PFSK-1 (cell line): ENCODE measurements around the gene KIFAP3.

Source experiments
- FOXP2 ChIP-seq: optimal IDR thresholded peaks from 2 replicates; pipeline ENCODE3; 2011; ENCODE audit warnings: borderline replicate concordance, control low read depth, inconsistent platforms; ENCODE audit not compliant: insufficient read depth; ENCODE audit errors: extremely low read length, extremely low read depth
- POLR2AphosphoS5 ChIP-seq: IDR thresholded peaks from 2 replicates; pipeline ENCODE4 v1.6.1; 2012; ENCODE audit warnings: low read depth, mild to moderate bottlenecking, control low read depth, low read length, moderate library complexity
- SIN3A ChIP-seq: IDR thresholded peaks from 2 replicates; pipeline ENCODE4 v1.6.1; 2012; ENCODE audit warnings: mild to moderate bottlenecking, low read length, moderate library complexity, borderline replicate concordance; ENCODE audit not compliant: insufficient read depth
- TAF1 ChIP-seq: IDR thresholded peaks from 2 replicates; pipeline ENCODE4 v1.6.1; 2012; ENCODE audit warnings: low read length, control low read depth, borderline replicate concordance; ENCODE audit not compliant: insufficient read depth
- TF ChIP-seq, protein P1 (sequence below), 2 experiments: IDR thresholded peaks; 2 replicates each; pipeline versions ENCODE4 v1.6.1 to v1.8.0; 2011 to 2012; ENCODE audit warnings: low read depth in 2 of 2, low read length in 2 of 2, control low read depth in 1 of 2, inconsistent platforms in 1 of 2, mild to moderate bottlenecking in 1 of 2, moderate library complexity in 1 of 2; ENCODE audit not compliant: insufficient read depth in 1 of 2

The KIFAP3 gene

DNA sequence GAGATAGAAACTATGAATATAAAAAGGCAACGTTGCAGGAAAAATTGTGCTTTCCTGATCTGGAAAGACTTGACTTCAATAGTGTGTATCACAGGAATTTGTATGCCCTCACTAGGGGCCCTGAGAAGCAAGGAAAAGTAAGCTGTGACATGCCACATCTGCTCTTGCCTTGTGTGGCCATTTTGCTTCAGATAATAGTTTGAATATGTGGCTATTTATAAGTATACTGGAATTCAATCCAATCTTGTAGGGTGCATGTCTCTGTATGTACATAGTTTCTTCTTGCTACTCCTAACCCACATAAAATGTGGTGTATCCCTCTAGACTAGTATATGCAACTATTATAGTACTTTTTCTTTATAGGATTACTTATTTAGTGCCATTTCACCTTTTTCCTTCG is 149.7 kb downstream of the KIFAP3 start:
- no peak for TF ChIP-seq SIN3A
- TF ChIP-seq TAF1, result no peak
- TF ChIP-seq, protein P1, sequence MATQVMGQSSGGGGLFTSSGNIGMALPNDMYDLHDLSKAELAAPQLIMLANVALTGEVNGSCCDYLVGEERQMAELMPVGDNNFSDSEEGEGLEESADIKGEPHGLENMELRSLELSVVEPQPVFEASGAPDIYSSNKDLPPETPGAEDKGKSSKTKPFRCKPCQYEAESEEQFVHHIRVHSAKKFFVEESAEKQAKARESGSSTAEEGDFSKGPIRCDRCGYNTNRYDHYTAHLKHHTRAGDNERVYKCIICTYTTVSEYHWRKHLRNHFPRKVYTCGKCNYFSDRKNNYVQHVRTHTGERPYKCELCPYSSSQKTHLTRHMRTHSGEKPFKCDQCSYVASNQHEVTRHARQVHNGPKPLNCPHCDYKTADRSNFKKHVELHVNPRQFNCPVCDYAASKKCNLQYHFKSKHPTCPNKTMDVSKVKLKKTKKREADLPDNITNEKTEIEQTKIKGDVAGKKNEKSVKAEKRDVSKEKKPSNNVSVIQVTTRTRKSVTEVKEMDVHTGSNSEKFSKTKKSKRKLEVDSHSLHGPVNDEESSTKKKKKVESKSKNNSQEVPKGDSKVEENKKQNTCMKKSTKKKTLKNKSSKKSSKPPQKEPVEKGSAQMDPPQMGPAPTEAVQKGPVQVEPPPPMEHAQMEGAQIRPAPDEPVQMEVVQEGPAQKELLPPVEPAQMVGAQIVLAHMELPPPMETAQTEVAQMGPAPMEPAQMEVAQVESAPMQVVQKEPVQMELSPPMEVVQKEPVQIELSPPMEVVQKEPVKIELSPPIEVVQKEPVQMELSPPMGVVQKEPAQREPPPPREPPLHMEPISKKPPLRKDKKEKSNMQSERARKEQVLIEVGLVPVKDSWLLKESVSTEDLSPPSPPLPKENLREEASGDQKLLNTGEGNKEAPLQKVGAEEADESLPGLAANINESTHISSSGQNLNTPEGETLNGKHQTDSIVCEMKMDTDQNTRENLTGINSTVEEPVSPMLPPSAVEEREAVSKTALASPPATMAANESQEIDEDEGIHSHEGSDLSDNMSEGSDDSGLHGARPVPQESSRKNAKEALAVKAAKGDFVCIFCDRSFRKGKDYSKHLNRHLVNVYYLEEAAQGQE (IDR thresholded peaks at IDR 0.05; ENCODE audit: insufficient read depth in 1 of 2, low read depth in 2 of 2, low read length in 2 of 2), result no peak
- no peak for TF ChIP-seq FOXP2
- TF ChIP-seq POLR2AphosphoS5, result no peak

DNA sequence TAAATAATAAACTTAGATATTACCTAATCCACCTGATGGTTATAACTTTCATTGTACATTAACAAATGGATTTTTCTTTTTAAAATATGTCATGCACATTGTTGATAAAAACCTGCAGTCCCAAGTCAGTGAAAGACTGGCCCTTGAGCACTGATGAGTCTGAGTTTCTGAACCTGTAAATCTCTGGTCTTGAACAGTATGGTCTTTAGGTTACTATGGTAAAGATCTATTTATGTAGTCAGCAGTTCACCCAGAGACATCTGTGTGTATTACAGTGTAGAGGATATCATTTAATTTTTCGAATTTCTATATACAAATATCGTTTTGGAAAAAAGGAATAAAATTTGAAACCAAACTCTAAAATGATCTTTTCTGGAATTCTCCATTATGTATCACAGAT is 150.4 kb downstream of the KIFAP3 start:
- TF ChIP-seq POLR2AphosphoS5 (no peak), SIN3A (no peak), TAF1 (no peak), FOXP2 (no peak)
- TF ChIP-seq, protein P1 (IDR thresholded peaks at IDR 0.05; ENCODE audit: insufficient read depth in 1 of 2, low read depth in 2 of 2, low read length in 2 of 2), result no peak

DNA sequence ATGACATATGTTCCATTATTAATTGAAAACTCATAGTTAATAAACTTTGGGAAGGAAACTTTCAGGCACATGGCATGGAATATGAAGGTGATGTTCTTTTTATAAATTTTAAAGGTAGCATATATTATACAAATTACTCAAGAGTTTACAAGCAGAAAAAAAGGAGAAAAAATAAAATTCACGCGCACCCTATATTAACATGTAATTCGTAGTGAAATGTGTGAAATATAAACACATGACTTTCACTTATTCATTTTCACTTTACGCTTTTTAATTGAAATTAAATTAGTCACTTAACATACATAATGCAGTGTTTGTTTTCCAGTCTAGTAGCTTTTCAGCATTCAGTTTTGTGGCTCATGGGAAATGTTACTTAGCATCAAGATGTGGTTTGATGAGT is 153.4 kb downstream of the KIFAP3 start:
- TF ChIP-seq POLR2AphosphoS5 (no peak), TAF1 (no peak), FOXP2 (no peak), SIN3A (no peak)
- TF ChIP-seq, protein P1 (IDR thresholded peaks at IDR 0.05; ENCODE audit: insufficient read depth in 1 of 2, low read depth in 2 of 2, low read length in 2 of 2), result no peak

DNA sequence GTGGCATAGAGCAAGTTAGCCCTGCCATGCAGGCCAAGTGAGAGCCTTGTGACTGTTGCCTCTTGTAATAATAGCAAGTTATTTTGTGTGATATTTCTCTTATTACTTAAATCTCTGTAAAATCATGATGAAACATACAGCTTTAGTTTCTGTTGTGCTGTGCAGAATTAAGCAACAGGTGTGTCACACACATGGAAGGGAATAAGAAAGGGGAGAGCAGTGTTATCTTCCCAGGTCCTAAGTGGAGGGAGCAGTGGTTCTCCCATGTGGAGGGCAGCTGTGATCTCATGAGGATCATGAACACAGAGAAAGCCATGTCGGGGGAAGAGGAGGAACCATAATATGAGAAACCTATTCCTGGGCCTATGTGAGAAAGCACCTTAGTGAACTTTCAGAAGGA is 155.6 kb downstream of the KIFAP3 start:
- TF ChIP-seq, protein P1 (IDR thresholded peaks at IDR 0.05; ENCODE audit: insufficient read depth in 1 of 2, low read depth in 2 of 2, low read length in 2 of 2), result no peak
- TF ChIP-seq TAF1 (no peak), SIN3A (no peak), FOXP2 (no peak), POLR2AphosphoS5 (no peak)

DNA sequence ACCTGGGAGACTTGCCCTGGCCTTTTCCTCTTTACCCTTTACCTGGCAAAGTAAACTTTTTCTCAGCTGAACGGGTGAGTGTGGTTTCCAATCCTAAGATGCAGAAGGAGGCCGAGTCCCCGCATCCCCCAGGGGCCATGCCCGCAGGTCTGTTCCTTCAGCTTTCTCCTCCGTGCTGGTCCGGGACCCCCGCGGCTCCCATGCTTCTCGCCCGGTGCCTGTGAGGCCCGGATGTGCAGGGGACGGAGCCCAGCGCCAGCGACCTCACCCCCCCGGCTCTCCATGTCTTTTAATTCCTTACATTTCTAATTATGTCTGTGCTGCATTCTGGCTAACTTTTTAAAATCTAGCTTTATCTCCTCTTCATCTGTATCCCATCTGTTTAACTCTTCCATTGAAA is 159.3 kb downstream of the KIFAP3 start:
- TF ChIP-seq POLR2AphosphoS5, result no peak
- no peak for TF ChIP-seq TAF1
